GM19468 (cell line): ENCODE data around the gene AFF3.

Source experiments
- ATAC-seq: cut with Tn5 transposase; IDR thresholded peaks from one replicate; pipeline ENCODE4 v1.9.1; 2021; ENCODE audit warnings: mild to moderate bottlenecking, moderate library complexity, moderate number of reproducible peaks; ENCODE audit not compliant: unreplicated experiment; ENCODE audit errors: extremely low read depth

AFF3 gene

DNA sequence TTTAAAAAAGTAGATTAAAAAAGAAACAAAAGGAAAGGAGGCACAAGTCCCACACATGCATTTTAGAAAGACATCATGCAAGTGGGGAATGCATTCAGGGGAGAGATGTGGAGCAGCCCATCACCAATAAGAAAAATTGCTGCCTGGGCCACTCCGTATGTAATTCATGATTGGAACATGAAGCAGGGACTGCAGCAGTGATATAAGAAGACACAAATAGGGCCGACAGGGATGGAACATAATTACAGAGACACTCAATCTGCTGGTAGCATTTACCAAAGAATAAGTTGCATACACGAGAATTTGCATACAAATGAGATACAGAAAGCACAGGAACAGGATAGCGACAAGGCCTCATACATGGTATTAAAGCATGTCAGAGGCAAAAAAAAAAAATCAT lies 6.5 kb upstream of the AFF3 start:
- ATAC-seq, result no peak

DNA sequence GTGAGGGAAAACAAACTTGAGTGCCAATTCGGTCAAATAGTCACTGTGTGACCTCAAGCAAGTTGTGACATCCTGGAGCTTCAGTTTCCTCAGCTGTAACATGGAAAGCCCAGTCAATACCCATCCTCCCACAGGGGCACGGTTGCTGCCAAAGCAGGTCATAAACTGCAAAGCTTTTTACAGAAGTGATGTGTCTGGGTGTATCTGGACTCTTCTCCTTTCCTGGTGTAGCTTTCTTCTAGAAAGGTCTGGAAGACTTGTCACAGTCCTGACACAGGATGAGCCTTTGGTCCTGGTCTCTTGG lies 4.2 kb upstream of the AFF3 start:
- no peak for ATAC-seq

DNA sequence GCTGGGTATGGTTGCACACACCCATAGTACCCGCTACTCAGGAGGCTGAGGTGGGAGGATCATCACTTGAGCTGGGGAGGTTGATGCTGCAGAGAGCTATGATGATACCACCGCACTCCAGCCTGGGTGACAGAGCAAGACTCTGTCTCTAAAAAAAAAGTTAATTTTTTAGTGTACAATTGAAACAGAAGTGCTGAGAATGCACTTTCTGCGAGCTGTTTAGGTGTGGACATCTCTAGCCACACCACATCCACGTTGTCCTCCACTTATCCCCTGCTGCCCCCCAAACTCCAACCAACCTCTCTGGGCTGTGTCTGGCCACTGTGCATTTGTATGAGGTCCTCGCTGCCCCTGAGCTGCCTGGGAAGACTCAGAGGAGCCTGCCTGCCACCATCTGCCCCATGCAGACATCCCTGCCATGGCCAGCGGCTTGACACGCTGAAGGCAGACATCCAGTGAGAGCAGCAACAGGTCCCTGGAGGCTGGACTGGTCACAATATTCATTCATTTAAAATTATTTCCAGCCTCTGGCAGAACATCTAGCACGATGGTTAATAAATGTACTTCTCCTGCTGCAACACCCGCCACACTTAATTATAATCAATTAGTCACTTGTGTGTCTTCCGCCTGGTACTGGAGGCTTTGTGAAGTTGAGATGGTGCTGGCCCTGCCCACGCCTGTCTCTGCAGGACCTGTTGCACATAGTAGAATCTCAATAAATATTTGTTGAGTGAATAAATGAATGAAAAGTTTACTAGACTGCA lies 3.7 kb upstream of the AFF3 start:
- no peak for ATAC-seq

DNA sequence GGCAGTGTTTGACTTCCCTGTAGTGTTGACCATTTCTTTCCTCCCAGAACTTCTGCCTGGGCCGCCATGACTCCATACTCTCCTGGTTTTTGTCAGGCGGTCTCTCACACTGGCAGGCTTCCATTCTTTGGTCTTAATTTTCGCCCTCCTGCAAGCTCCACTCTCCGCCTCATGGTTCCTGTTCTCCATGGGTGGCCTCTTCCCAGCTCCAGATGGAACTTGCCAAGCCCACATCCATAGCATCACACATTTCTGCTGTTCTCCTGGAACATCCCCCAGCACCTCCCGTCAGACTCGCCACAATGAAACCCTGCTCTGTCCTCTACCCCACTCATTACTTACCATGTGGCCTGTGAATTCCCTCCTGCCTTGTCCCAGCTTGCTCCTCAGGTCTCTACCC lies 896 bp upstream of the AFF3 start:
- no peak for ATAC-seq

DNA sequence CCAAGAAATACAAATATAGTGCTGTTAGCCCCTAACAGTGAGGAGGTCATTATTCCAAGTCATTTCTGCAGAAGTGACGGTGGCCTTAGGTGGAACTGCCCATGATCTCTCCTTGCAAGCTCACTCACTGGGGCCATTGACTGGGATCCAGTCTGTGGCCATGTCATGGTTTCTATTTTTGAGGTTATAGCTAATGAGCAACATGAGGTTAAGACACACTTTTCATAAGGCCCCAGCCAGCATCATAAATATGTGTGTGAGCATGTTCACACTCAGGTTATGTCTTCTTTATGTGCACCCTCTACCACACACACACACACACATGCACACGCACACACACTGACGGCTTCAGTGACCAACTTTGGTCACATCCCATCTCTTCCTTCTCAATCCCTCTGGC lies 484 bp downstream of the AFF3 start:
- no peak for ATAC-seq

DNA sequence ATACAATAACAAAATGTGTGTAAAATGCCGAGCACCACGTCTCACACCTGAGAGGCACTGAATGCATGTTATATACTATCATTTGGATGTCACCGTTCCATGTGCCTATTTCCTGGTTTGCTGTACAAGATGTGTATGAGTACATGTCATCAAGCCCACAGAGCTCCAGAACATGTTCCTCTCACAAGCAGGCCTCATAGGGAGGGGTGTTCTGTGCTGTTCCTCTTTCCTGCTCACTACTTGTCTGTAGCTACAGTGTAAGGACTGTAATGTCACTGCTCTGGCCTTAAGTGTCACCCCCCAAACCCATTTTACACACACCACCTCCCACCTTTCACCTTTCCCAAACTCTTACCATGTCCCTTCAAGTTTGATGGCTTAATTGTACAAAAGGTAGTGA lies 1.8 kb downstream of the AFF3 start:
- ATAC-seq, result no peak

DNA sequence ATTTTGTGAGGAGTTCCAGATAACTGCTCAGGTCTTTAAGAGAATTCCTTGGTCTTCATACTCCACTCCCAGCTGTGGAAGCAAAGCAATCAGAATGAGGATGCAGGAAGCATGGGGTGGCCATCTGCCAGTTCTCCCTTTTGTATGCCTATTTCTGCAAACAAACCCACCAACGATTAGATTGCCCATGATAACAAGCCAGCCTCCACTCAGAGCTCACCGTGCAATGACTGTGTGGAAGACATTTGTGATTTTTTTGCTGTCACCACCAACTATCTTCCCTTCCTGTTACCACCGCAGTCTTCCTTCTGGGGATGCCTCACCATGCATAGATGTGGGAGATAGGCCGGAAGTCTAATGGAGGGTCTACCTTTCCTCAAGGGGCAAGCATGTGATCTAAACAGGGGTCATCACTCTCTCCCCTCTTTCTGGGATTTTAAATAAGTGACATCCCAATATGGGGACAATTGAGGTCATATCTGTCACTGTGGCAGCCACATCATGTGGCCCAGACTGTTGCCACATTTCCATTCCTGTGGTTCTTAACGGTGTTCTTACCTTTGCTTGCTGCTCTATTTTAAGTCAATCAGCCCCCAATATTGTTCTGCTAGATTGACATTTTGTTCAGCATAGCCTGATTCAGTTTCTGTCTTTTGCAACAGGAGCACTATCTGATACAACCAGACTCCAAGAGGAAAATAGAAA lies 4.4 kb downstream of the AFF3 start:
- ATAC-seq, result no peak

DNA sequence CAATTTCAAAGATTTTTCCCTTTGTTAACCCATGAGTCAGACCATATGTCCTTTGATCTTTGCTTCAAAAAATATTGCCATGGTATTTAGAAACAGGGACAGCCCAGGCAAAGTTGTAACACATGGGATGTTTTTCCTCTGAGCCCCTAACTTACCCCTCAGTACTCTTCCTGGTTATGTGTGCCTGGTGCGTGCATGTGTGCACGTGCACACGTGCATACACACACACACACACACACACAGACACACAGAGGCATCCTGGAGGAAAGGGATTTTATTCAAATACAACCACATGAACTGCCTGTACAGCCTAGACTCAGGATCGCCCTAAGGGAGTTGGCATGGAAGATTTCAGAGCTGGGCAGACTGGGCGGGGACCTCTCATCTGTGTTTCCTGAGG lies 5.1 kb downstream of the AFF3 start:
- no peak for ATAC-seq

DNA sequence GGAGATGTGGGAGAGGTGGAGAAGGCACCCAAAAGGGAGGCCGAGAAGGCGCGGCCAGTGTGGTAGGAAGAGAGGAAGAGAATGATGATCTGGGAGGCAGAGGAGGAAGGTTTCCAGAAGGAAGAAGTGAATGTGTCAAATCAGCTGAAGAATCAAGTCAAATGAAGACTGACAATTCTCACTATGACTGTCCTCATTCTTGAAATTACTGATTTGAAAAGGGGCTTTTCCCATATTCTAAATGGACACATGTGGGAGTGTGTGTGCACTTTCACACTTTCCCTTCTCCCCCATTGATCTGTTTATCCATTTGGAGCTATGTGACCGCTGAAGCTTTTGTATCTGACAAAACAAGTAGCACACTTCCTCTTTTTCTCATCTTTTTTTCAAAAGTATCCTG lies 6.1 kb downstream of the AFF3 start:
- ATAC-seq, result no peak

DNA sequence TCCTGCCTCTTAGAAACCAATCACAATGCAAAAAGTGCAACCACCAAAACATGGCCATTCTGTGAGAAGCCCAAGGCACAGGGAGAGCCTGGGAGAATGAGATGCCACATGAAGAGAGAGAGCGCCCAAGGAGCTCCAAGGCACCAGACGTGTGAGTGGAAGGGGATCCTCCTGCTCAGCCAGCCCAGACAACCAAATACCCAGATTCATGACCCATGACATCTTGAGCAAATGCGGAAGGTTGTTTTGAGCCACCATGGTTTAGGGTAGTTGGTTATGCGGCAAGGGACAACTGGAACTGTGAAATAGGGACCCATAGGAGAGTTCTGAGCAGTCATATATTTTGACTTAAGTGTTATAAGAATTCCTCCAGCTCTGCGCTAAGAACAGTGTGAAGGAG lies 7.0 kb downstream of the AFF3 start:
- ATAC-seq, result no peak

DNA sequence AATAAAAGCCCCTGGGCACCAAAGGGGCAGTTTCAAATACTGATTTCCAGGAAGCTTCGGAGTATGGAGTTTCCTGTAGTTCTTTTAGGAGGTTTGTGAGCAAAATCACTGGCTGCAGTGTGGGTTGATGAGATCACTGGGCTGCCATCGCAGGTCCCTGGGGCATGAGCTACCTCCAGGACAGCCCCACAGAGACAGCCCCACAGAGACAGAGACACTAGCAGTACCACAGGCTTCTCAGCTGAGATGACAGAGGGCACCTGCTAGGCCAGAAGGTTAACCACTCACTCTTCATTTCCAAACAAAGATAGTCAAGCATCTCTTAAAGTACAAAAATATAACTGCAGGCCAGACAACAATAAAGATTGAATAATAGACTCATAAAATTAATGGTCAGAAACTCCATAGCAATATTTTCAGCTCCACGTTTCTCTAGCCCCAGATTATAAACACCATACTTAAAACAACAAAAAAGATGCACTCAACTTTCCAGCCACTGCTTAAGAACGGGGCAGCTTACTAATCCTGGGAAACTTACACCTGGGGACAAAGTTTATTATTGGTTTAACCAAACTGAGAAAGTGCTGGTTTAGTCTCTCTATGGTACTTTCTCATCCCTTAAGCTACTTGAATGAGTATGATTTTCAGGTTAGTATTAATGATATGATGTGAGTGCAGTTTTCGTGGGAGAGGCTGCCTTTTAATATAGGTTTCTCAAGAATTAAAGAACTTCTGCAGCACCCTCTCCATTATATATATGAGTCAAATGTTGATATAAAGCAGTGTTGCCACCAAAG lies 11.6 kb downstream of the AFF3 start:
- ATAC-seq, result no peak

DNA sequence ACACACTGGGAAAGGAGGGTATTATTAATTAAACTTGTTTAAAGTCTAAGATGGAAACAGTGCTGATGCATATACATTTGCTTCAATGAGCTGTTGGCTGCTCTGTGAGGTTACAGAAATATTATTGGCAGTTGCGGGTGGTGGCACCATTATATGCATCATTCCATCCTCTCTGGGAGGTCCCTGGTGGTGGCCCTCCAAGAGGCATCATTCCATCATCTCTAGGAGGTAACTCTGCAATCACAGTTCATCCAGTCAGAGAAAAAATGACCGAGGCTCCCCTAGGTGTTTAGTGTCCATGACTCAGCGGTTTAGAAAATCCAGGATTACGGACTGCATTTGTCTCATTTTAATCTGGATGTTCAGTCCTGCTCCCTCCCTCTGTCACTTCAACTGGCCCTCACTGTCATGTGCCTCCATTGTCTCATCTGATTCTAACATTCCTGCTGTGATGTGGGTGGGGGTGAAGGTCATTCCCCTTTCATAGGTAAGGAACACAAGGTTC lies 15.4 kb downstream of the AFF3 start:
- no peak for ATAC-seq

DNA sequence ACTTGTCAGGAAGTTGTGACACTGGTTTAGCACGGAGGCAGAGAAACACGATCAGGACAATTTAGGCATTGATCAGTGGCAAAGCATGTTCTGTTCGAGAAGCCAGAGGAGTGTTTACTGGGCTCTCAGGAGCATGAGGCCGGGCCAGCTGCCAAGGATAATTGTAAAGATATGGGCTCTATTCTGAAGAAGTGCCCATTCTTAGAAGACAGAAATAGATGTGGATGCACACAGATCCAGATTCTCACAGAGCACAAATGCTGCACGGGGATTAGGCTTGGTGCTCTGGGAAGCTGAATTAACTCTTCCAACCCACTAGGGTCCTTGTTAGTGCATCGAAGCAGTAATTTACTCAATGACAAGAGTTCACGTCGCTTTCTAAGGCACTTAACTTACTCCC lies 16.2 kb downstream of the AFF3 start:
- ATAC-seq, result no peak

DNA sequence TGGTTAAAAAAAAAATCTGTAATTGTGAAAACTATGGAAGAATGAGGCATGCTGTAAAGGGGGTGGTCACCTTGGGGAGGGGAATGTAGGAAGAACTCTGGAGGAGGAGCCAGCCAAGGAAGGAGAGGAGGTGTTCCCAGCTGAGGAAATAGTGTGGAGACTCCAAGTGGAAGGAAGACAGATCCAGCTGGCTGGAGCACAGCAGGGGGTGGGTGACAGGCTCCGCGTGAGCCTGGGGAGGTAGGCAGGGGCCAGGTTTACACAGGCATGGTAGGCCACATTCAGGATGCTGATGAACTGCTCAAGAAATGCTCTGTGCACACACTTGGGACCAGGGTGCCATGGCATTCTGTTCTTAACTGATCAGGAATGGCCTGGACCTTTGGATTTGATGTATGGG lies 16.8 kb downstream of the AFF3 start:
- ATAC-seq, result no peak

DNA sequence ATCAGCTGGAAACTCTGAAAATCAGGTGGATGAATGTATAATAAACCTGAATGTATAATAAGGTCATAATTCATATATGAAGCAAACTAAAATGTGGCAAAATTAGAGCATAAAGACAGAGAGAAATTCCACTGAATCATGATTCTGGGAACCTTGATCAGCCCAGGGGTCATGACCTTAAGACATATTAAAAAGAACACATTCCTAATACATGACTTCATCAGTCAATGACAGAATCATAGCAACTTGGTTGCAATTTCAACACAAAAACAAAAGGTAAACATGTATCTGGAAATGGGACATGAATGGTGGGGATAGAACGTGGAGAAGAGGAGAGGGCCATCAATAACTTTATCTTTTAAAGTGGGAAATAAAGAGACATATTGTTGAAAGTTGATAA lies 17.6 kb downstream of the AFF3 start:
- no peak for ATAC-seq

DNA sequence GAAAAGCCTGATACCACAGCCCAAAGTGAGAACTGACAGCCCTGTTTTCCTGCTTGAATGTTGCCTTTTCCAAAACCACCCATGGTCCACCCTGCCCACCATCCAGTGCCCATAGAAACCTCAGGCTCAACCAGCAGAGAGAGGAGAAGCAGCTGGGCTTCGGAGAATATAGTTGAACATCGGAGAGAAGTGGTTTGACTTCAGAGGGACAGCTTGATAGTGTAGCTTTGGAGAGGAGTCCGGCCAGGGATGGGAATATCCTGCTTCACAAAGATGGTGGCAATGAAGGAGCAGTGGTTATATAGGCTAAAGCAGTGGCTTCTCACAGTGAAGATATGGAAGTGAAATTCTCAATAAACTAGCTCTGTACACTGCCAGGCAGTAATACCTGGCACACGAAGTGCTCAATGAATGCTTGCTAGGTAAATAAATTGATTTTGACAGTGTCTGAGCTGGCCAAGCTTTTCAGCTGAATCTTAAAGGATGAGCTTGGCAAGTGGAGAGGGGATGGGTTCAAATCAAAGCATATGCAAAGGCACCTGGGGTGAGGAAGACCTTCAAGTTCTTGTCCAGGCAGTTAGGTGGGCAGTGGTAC lies 21.2 kb downstream of the AFF3 start:
- no peak for ATAC-seq

DNA sequence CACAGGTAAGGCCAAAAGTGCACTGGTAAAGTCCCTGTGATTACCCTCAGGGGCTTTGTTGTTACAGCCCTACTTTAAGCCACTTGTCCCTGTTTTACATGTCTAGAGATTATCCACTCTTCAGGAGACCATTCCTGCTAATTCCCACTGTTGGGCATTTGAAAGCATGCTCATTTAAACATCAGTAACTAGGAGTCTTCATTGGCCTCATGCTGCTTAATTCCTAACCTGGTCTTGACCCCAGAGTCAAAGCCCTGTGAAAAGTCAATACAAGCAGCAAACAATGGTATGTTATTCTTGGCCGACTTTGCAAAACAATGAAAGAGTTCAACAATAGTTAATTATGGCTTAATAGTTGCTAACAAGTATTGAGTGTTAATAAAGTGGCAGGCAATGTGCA lies 23.2 kb downstream of the AFF3 start:
- no peak for ATAC-seq

DNA sequence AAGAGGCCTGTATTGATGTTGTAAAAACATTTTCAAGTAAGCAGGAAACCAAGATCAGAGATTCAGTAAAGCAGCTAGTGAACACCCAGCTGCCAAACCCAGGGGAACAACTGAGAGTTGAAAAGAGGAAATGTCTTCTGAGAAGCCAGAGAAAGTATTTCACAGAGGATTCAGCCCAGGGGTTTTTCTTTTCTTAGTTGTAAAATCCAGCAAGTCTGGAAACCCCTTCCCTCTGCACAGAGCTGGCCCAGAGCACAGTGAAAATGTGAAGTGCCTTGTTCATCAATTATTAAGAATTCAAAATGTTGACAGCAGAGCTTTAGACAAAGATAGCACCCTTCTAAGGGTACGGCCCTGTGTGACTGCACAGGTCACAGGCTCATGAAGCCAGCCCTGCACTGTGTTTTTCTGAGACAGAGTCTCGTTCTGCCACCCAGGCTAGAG lies 28.4 kb downstream of the AFF3 start:
- ATAC-seq, result no peak

DNA sequence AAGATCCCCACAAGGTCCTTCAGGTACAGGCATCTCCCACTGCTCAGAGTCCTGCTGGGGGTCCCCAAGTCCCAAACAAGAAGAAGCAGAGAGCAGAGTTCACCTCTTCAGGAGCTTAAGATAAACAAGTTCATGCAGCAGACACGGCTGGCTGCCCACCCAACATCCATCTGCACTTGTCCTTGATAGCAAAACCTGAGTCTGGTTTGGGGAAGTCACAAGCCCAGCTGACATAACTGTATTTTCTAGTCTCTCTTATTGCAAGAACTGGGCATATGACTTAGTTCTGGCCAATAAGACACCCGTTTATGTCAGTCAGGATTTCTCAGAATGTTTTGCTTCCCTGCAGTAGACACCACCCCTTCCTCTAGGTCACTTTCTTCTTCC lies 31.8 kb downstream of the AFF3 start:
- no peak for ATAC-seq

DNA sequence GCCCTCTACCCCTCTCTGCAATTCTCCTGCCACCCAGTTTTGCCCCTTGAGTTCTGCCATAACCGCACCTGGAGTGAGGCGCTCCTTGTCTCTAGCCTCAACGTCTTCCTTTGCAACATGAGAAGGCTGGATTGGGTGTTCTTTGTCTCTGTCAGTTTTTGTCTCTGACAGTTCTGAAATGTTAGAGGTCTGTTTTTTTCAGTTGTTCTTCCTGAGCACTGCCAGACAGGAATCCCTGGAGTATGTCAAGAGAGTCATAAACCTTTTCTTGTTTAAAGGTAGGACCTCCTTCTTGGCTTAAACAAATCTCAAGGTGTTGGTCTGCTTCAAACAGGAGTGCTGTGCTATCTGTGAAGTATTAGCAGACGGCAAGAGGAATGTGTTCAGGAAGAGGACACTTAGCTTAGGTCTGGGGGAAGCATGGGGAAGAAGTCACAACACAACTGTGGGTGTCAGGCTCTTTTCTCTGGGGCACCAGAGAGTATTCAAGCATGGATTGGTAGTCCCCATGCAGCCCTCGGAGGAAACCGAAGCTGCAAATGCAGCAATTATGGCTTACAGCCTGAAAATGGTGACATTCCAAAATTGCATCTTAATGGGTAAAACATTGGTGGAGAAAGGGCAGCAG lies 32.3 kb downstream of the AFF3 start:
- no peak for ATAC-seq
